Activated naive CD4-positive, alpha-beta T cell (primary cell): ENCODE results near the gene RPE65.
"Not testable (repeated sequence)": the region's sequence is repeated elsewhere in the genome, so short reads cannot be mapped to it uniquely, and the experiment has no call there.

ENCODE experiments used
- DNase-seq, 4 experiments: peaks; one replicate each; lab custom pipeline; 2025; lab: John Stamatoyannopoulos, UW

The RPE65 gene

DNA sequence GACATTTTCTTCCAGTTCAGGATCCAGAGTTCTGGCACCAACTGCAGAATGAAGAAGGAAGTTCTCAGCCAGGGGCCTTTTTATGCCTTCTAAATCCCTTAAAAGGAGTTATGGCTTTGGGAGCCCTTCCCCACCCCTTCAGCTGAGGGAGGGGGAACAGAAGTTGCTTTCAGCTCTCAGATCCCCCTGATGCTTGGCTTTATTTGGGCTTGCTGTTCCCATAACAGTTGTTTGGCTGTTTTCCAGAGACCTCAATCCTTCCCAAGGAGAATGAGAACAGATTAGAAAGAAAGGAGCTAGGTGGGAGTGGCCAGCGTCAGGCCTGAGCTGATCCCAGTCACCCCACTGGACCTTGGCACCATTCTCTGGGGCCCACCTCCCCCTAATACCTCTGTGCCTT lies at the start of gene RPE65:
Gene RPE65, minus strand, starts transcription at position 54 of the 400 bp plus-strand sequence. Its CDS starts 49 bp downstream, at position 5.
- no peak for DNase-seq

DNA sequence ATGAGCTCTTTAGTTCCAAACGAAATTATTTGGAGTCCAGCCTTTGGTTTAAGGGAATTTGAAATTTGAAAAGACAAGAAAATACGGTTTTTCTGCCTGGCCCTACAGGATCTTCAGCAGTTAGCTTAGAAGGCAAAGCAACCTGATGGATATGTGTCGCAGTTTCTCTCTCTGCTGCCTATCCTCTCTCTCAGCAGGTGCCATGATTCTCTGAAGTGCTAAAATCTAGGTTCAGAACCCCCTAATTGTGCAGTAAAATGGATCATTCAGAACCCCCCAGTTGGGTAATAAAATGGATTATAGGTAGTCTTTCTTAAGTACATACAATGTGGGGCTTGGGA lies 47.6 kb upstream of the RPE65 start:
- no peak for DNase-seq

DNA sequence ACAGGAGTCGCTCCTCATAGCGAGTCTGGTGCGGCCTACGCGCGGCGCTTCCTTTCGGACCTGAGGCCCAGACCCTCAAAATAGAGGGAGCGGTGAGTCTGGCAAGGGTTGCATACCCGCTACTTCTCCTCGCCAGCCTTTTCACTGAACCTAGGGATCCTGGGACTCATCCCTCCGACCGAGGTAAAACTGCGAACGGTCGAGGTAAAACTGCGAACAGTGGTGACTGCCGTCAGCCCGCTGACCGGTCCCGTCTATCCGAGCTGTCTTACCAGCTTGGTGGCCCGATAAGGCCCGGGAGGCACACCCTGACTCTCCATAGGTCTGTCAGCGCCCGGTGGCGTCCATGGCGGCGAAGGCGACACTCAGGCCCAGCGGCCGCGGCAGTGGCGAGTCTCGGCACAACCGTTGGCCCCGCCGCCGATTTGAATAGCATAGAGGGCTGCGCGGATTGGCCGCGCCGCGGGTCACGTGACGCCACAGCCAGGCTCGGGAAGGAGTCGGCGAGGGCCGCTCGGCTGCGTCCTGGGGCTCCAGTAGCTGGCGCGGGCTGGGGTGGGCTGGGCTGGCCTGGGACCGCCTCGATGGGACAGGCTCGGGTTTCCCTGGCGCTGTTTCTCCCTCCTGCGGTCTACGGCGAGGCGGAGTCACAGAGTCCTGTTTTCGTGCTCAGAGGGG lies 47.1 kb upstream of the RPE65 start, which contains the start of gene DEPDC1:
Gene DEPDC1, minus strand, starts transcription at position 403 of the 678 bp plus-strand sequence. Its CDS starts 83 bp downstream, at position 320.
- peak in 3 of 4 experiments; percentile 1 to 31 (median 7) for DNase-seq

DNA sequence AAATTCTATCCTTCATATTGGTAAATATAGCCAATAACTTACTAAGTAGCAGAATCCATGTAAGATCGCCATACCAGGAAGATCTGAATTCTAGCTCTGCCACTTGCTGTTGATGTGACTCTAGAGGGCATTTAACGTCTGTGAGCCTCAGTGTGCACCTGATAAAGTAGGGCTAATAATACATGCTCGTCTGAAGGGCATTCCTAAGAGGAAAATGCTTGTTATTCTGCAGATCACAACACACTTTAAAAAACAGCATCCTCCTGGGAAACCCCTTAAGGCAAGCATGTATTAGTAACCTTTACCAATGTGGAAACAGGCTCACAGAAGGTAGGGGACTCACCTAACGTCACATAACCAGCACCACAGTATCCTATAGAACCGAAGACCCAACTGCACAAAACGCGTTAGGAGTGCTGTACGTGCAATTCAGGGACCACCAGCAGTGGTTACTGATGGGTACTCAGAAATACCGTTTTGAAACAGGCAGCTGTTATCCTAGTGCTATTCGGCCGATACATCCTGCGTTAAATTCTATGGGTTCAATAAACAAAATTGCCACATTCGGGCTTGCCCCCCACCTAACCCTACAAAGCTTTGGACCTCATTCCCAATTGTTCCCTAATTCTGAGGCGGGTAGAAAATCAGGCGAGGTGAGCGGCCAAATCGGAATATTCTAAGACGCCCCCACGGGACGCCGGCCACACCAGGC lies 46.4 kb upstream of the RPE65 start:
- no peak for DNase-seq

DNA sequence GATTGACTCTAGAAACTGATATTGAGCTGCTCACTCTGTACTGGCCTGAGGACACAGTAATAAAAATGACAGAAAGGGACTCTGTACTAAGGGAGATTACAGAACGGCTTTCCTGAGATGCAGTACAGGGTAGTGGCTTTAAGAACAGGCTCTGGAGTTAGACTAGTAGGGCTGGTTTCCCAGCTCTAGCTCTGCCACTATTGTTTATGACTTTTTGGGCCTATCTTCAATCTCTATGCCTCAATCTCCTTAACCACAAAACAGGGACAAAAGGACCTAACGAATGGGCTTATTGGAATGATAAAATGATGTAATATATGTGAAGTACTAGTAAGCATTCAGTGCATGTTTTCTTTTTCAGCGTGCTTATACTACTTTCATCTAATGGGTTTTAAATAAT lies 45.8 kb upstream of the RPE65 start:
- no peak for DNase-seq

DNA sequence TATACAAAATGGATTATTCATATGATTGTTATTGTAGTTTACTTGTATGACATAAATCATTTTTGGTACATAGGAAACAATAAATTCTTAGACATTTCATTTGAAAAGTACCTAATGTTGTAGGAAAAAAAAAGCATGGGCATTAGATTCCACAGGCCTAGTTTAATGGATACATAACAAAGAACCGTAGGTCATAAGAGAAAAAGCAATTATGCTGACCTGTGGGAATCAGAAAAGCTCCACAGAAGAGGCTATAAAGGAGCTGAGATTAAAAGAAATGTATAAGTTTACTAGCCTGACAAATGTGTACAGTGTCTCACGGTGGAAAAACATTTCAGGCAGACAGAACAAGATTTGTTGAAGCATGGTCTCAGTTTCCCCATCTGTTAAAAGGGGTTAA lies 43.4 kb upstream of the RPE65 start:
- DNase-seq = no peak

DNA sequence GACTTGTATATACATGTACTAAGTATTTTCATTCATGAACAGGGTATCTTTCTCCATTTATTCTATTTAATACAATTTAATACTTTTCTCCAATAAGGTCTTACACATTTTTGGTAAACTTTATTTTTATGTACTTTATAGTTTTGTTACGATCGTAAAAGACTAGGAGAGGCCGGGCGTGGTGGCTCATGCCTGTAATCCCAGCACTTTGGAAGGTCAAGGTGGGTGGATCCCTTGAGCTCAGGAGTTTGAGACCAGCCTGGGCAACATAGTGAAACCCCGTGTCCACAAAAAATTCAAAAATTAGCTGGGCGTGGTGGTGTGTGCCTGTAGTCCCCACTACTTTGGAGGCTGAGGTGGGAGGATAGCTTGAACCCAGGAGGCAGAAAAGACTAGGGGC lies 42.5 kb upstream of the RPE65 start:
- DNase-seq = not testable (repeated sequence)

DNA sequence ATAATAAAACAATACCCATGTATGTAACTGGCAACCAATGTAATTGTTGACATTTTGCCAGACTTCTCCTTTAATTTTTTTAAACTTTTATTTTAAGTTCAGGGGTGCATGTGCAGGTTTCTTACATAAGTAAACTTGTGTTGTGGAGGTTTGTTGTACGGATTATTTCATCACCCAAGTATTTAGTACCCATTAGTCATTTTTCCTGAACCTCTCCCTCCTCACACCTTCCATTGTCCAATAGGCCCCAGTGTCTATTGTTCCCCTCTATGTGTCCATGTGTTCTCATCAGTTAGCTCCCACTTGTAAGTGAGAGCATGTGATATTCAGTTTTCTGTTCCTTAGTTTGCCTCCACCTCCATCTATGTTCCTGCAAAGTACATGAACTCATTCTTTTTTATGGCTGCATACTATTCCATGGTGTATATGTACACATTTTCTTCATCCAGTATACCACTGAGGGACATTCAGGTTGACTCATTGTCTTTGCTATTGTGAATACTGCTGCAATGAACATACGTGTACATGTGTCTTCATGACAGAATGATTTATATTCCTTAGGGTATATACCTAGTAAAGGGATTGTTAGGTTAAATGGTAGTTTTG lies 40.4 kb upstream of the RPE65 start:
- DNase-seq = no peak

DNA sequence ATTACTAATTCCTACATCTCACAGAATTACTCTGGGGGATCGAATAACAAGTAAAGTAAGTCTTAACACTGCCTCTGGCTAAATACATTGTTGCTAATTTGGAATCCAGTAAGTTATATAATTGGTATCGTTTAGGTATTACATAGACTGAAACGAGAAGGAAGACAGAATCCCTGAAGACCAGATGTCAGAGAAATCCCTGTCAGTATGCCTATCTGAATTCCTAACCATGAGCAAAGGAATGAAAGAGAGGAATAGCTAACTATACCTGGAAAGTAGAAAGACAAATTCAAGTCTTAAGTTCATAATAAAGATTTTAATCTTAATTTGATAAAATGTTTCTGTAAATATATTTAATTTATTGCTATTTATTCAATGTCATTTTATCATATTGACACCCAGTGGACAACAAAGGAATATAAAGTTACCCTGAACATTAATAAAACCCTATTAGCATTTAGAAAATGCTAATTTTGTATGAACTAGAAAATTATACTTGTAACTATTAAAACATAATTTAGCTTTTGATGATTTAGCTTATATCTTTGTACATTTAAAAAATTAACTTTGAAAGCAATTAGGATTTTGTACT lies 35.8 kb upstream of the RPE65 start:
- DNase-seq = no peak

DNA sequence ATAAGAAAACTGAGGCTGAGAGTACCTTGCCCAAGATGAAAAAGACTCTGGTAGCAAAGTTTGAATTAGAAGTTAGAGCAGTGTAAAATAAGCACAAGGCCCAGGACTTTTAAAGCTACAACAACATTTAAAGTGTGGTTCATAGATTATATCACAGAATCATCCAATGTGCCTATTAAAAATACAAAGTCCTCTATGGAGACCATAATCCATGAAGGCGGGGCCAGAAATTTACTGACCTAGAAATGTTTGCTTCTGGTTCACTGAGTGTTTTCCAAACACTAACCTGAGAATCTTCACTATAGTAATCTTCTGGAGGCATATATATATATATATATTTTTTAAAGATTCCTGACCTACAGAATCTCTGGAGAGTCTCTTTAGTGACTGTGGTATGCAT lies 34.9 kb upstream of the RPE65 start:
- no peak for DNase-seq

DNA sequence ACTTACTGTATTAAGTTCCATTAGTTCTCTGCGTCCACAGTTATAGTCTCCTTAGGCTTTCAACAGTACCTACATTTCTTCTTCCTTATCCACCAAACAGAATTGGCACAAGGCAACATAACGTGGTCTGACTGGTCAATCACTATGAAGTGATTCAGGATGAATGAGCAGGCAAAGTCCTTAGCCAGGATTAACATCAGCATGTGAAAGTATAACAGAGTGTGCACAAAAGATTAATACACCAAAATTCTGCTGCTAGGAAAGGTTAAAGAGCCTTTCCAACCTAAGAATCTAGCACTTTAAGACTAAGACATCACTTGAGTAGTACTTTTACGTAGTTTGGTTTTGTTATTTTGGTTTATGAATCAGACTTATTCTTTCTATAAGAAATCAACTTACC lies 31.3 kb upstream of the RPE65 start:
- no peak for DNase-seq

DNA sequence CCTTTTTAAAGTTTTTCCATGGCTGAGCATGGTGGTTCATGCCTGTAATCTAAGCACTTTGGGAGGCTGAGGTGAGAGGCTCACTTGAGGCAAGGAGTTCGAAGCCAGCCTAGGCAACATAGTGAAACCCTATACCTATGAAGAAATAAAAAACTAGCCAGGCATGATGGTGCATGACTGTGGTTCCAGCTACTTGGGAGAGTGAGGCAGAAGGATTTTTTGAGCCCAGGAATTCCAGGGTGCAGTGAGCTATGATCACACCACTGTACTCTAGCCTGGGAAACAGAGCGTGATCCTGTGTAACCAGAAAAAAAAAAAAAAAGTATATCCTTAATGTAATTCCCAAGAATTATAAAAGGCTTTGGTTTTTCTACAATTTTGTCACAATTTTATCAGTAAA lies 29.7 kb upstream of the RPE65 start:
- DNase-seq = no peak

DNA sequence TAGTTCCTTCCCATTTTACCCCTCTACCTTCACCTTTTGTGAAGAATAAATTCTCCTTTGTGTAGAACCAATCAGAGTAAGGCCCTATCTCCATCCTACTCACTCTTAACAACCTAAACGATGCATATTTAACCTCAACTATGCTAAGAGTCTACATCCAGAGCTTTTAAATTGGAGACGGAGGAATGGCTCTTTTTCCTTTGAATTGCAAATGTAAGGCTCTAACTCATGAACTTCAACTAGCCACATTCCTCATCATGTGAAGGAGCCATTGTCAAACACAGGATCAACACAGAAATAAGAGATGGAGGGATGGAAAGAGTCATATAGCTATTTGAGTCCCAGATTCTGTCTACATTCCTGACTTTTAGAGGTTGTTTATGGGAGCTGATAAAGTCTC lies 28.9 kb upstream of the RPE65 start:
- no peak for DNase-seq

DNA sequence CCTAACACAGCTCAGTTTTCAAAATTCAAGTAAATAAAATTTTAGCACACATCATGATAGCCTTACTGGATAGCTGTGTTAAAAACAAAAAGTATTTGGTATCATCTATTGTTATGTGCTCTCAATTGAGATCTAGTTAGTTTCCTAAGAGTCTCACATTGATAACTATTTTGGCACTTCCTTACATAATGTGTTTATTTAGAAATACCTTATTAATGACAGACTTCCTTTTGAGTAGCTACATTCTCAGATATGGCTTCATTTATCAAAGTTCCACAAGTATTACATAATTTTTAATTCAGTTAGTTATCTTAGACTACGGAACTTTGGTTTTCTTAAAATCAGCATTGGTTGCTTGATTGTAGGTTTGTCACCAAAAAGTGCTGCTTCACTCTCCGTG lies 26.9 kb upstream of the RPE65 start:
- DNase-seq = not testable (repeated sequence)

DNA sequence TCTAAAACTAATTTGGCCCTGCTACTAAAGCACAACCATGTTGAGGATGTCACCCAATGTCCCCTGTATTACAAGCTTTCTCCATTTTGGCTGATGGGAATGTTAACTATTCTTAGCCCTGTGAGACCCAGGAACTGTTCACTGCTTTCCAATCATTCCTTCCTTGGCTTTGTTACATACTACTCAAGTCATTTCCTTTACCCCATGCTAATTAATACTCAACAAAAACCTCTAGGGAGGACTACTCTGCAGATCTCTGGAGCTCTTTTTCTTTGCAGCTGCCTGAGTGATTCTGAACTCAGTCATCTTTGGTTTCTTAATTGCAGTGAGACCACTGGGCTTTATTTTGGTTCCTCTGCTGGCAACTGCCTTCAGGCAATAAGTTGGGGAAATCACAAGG lies 23.3 kb upstream of the RPE65 start:
- no peak for DNase-seq

DNA sequence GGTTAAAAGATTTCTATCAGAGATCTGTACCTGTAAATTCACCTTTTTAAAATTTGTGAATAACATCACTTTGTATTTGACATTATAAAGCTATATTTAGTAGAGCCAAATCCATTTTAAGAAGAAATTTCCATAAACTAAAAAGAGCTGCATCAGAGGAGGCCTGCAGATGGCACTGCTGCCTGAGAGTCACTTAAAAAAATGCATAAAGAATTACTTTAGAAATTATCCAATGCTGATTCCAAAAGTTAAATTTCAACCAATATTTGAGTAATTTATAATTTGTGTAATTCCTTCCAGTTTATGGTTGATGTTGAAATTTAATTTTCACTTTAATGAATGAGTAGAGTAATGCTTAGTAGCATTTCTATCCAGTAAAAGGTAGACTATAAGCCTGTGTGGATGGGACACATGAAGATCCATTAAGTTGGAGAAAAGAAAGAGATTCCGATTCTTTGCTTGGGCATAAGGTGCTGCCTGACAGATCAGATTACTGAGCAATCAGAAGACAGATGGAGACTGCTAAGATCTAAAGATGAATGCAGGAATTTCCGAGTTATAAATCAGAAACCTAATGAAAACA lies 20.7 kb upstream of the RPE65 start:
- DNase-seq = no peak

DNA sequence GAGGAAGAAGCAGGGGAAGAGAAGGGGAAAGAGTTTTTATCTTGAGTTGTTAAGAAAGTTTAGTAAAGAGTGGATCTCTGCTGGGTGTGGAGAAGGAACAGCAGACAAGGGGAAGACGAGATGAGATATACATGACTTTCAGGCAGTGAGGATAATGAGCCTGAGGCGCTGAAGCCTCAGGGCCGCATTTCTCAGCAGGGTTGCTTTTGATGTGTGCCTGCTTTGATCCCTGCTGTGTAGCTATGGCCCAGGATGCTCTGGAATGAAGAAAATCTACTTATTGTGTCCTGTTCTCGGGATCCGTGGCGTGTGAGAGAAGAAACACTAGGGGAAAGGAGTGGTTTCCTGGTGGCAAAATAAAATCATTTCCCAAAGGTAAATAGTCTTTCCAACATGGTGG lies 15.1 kb upstream of the RPE65 start:
- no peak for DNase-seq

DNA sequence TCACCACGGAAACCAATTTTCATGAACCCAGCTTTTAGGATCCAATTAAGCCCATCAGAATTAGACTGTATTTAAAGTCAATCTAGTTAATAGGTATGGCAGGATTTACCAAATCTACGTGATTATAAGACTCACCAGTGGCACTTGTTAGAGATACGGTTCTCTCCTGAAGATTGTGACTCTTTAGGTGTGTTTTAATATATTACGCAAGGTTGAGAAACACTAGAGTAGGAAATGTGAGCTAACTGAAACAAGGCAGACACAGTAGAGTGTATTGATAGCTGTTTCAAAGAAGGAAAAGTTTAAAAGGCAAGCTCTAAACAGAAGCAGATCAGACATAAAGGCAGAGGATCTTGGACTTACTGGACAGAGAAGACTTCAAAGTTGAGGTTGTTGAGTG lies 11.2 kb upstream of the RPE65 start:
- no peak for DNase-seq

DNA sequence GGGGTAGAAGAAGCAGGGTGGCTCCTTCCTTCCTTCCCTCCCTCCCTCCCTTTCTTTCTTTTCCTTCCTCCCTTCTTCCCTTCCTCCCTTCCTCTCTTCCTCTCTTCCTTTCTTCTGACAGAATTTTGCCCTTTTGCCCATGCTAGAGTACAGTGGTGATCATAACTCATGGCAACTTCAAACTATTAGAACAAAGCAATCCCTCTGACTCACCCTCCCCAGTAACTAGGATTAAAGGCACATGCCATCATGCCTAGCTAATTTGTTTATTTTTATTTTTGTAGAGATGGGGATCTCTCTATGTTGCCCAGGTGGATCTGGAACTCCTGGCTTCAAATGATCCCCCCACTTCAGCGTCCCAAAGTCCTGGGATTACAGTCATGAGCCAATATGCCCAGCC lies 10.0 kb upstream of the RPE65 start:
- no peak for DNase-seq

DNA sequence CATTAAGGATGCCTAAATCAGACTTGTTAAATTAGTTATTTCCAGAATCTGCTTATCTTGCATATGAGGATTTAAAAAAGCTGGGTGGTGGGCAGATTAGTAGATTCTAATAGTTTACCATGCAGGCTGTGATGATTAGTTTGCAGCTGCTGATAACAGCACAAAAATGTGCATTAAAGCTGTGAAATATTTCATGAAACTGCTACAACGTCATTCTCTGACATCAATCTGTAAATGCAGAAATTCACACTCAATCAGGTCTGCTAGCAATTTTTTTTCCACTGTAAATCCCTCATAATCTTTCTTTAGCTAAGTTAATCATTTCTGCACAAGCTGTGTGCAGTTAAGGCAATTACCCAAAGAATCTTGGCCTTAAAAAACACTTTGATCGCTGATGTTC lies 9.3 kb upstream of the RPE65 start:
- DNase-seq = no peak

DNA sequence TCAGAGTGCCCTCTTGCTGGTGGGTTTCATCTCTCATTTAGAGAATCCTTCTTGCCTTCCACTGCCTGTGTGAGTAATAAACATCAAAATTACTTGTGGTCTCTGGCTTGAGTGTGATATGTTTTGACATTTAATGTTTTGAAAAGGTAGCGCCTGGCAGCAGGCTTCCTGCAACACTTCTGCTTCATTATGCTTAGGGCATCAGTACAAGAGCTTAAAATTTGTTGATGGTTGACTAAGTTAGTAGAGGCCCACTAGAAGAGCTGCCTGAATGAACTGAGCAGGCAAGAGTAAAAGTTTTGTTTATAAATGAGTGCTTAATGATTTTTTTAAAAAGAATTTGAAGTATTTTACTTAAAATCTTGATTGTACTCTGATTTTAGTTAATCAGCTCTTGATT lies 6.4 kb upstream of the RPE65 start:
- DNase-seq = no peak

DNA sequence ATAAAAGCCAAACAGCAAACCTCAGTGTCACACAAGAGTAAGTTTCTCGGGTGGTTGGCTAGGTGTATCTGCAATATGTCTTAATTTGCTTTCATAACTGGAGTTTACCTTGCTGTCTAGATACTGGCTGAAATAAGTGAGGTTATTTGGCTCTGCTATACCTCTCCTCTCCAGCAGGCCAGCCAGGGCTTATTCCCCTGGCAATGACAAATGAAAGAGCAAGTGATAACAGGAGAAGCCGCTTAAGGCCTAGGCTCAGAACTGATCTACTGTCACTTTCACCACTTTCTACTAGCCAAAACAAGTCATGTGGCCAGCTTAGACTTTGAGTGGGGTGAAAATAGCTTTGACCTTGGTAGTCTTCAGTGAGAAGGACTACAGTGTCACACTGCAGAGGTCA lies 4.8 kb upstream of the RPE65 start:
- DNase-seq = no peak
